ENCODE results near the gene STXBP5. TPM values are rescaled to one million over a fixed set of nuclear protein-coding genes. Genes with fewer than 3 reads are reported as not detected.

The STXBP5 gene
- total and polyA plus RNA-seq, 2 of the 13 experiments (the other 11 are each of a cell fraction or from before 2014, with no cell fraction given), result 8.8 to 19.4 TPM

DNA sequence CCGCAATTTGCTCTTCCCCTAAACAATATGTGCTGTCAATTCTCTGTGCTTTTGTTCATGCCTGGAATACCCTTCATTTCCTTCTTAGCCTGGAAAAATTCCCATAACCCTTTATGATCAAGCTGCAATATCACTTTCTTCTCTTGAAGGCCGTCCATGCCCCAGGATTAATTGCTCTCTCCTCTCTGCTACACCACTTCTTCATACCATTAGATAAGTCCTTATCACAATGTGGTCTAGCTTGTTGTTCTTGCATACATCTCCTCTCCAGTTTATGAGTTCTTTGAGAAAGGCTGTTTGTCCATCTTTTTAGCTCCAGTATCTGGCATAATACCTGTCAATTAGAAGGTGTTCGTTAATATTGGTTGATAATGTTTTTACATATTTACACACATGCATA is 193.1 kb downstream of the STXBP5 start:
- 4% methylated on average over 3 of the region's 3 CpGs for WGBS (ENCODE audit: low lambda C conversion rate)
- H3K9me3 ChIP-seq (ENCODE audit: low read length), result peaks cover 13% of the 10 kb centered on the region
- POLR2A ChIA-PET, result no interaction called here
- TF ChIP-seq, protein P1, sequence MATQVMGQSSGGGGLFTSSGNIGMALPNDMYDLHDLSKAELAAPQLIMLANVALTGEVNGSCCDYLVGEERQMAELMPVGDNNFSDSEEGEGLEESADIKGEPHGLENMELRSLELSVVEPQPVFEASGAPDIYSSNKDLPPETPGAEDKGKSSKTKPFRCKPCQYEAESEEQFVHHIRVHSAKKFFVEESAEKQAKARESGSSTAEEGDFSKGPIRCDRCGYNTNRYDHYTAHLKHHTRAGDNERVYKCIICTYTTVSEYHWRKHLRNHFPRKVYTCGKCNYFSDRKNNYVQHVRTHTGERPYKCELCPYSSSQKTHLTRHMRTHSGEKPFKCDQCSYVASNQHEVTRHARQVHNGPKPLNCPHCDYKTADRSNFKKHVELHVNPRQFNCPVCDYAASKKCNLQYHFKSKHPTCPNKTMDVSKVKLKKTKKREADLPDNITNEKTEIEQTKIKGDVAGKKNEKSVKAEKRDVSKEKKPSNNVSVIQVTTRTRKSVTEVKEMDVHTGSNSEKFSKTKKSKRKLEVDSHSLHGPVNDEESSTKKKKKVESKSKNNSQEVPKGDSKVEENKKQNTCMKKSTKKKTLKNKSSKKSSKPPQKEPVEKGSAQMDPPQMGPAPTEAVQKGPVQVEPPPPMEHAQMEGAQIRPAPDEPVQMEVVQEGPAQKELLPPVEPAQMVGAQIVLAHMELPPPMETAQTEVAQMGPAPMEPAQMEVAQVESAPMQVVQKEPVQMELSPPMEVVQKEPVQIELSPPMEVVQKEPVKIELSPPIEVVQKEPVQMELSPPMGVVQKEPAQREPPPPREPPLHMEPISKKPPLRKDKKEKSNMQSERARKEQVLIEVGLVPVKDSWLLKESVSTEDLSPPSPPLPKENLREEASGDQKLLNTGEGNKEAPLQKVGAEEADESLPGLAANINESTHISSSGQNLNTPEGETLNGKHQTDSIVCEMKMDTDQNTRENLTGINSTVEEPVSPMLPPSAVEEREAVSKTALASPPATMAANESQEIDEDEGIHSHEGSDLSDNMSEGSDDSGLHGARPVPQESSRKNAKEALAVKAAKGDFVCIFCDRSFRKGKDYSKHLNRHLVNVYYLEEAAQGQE (IDR thresholded peaks at IDR 0.05; ENCODE audit: borderline replicate concordance in 1 of 2, low read depth in 1 of 2, low read length in 2 of 2), result no peak
- TF ChIP-seq SMARCE1 (IDR thresholded peaks at IDR 0.05; ENCODE audit: borderline replicate concordance) (no peak), ZNF101 (CRISPR knock-in tag; IDR thresholded peaks at IDR 0.05; ENCODE audit: borderline replicate concordance, low read depth) (no peak), ZBTB1 (CRISPR knock-in tag; IDR thresholded peaks at IDR 0.05; ENCODE audit: borderline replicate concordance) (no peak), ZZZ3 (CRISPR knock-in tag; IDR thresholded peaks at IDR 0.05; ENCODE audit: borderline replicate concordance) (no peak), KDM6A (CRISPR knock-in tag; IDR thresholded peaks at IDR 0.05; ENCODE audit: low read depth) (no peak), ZNF331 (CRISPR knock-in tag; IDR thresholded peaks at IDR 0.05) (no peak), RXRA (CRISPR knock-in tag; IDR thresholded peaks at IDR 0.05) (no peak), ZNF552 (CRISPR knock-in tag; IDR thresholded peaks at IDR 0.05; ENCODE audit: borderline replicate concordance) (no peak), TSC22D2 (CRISPR knock-in tag; IDR thresholded peaks at IDR 0.05; ENCODE audit: borderline replicate concordance) (no peak), ZNF616 (CRISPR knock-in tag; IDR thresholded peaks at IDR 0.05; ENCODE audit: low read depth) (no peak), CSRNP1 (CRISPR knock-in tag; IDR thresholded peaks at IDR 0.05) (no peak), DNMT1 (CRISPR knock-in tag; IDR thresholded peaks at IDR 0.05) (no peak)
- TF ChIP-seq, protein P2, sequence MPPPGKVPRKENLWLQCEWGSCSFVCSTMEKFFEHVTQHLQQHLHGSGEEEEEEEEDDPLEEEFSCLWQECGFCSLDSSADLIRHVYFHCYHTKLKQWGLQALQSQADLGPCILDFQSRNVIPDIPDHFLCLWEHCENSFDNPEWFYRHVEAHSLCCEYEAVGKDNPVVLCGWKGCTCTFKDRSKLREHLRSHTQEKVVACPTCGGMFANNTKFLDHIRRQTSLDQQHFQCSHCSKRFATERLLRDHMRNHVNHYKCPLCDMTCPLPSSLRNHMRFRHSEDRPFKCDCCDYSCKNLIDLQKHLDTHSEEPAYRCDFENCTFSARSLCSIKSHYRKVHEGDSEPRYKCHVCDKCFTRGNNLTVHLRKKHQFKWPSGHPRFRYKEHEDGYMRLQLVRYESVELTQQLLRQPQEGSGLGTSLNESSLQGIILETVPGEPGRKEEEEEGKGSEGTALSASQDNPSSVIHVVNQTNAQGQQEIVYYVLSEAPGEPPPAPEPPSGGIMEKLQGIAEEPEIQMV (CRISPR knock-in tag; IDR thresholded peaks at IDR 0.05; ENCODE audit: low read depth), result no peak

More for the DNA sequence above, 193.1 kb downstream of the STXBP5 start:
- peaks cover 2% of the 10 kb centered on the region; the same call in 1 of the 2 replicates for H3K4me1 ChIP-seq (ENCODE audit: insufficient read depth, low read length)
- H3K79me2 ChIP-seq (ENCODE audit: insufficient read depth, low read length), result no peaks in the 10 kb centered on the region
- no peak overlapping the region for H3K27ac ChIP-seq (ENCODE audit: extremely low read length, insufficient read depth, low read length)
- in situ Hi-C loops (cut with HindIII; ENCODE audit: extremely low pct_ligation_motif_present, low pct_unique_long_range_greater_than_20kb) (loop anchor here (25.0 kb wide), 1 partner anchor 765 kb away; no protein-coding TSS in a partner anchor), intact Hi-C loops (cut with micrococcal nuclease; ENCODE audit: unreplicated experiment) (loop anchor here (10.0 kb wide), 1 partner anchor 1077 kb away; no protein-coding TSS in a partner anchor)
- no peaks in the 10 kb centered on the region for H3K36me3 ChIP-seq (replicated peaks in 1 of 2; ENCODE audit: control insufficient read depth in 1 of 2, insufficient read depth in 2 of 2, low read length in 2 of 2)
- FAIRE-seq (no peak), ATAC-seq (no peak), DNase-seq (ENCODE audit: low spot score) (no peak)
- no peaks in the 10 kb centered on the region for H4K20me1 ChIP-seq (ENCODE audit: insufficient read depth, low read length)
- CTCF ChIA-PET (ENCODE audit: low intra/inter-chr PET ratio, low total read pairs), result no interaction called here
- peaks cover 0 to 3% of the 10 kb centered on the region in 2 experiments; a peak in 1 of 5 replicates for H3K27me3 ChIP-seq (ENCODE audit: control insufficient read depth in 1 of 2, insufficient read depth in 2 of 2, low read length in 2 of 2)
- no TSS peak for BruUV-seq (replicated peaks)
- H3K9ac ChIP-seq (ENCODE audit: insufficient read depth, low read depth, low read length), result no peak overlapping the region
- H3K4me2 ChIP-seq (ENCODE audit: low read depth, low read length), result no peak overlapping the region
- H3K4me3 ChIP-seq (replicated peaks in 1 of 3; ENCODE audit: insufficient read depth in 1 of 3, low read depth in 2 of 3, low read length in 3 of 3), result no peak overlapping the region
- no peak overlapping the region for H2AFZ ChIP-seq (ENCODE audit: low read length)
